ENCODE data around the gene CHD9. TPM values are rescaled to one million over a fixed set of nuclear protein-coding genes. Genes with fewer than 3 reads are reported as not detected.

Gene CHD9
- polyA plus RNA-seq, 3 donors = 15.8 to 26.1 (median 22.5) TPM

GRCh38 chr16:53097190-53097589 lies 42.4 kb downstream of the CHD9 start:
- Histone ChIP-seq H3K27ac (ENCODE audit: low read depth in 1 of 2, low read length in 2 of 2) (peak overlapping the region in 1 of 2 donors; percentile 95), H3K9ac (ENCODE audit: insufficient read depth, low read length, poor library complexity, severe bottlenecking) (no peak overlapping the region), H3K27me3 (ENCODE audit: control insufficient read depth in 2 of 2, insufficient read depth in 2 of 2, low read length in 2 of 2) (no peaks in the 10 kb centered on the region), H3K9me3 (replicated peaks in 1 of 2; ENCODE audit: control insufficient read depth in 1 of 2, insufficient read depth in 1 of 2, low read length in 2 of 2) (no peaks in the 10 kb centered on the region), H4K20me1 (ENCODE audit: insufficient read depth, low read length) (no peaks in the 10 kb centered on the region), H3K4me1 (ENCODE audit: control insufficient read depth in 1 of 2, insufficient read depth in 2 of 2, low read length in 2 of 2) (peaks cover 66% of the 10 kb centered on the region in 2 donors), H2AFZ (ENCODE audit: insufficient read depth, low read depth, low read length, poor library complexity, severe bottlenecking) (no peak overlapping the region), H3K79me2 (ENCODE audit: insufficient read depth, low read length) (peaks cover 48% of the 10 kb centered on the region), H3K4me3 (replicated peaks in 1 of 3; ENCODE audit: low read depth in 2 of 3, low read length in 3 of 3) (no peak overlapping the region), H3K4me2 (replicated peaks; ENCODE audit: extremely low read depth, low read length, poor library complexity, severe bottlenecking) (no peak overlapping the region), H3K36me3 (replicated peaks in 1 of 2; ENCODE audit: control insufficient read depth in 1 of 2, insufficient read depth in 2 of 2, low read length in 2 of 2) (no peaks in the 10 kb centered on the region)
- Mint-ChIP-seq H3K36me3 (peaks cover 2% of the 10 kb centered on the region in 2 donors), H3K4me3 (no peak overlapping the region), H3K4me1 (peaks cover 59% of the 10 kb centered on the region), H3K9me3 (no peaks in the 10 kb centered on the region), H3K27ac (peak overlapping the region in 5 of 7 donors; percentile 92 to 97 (median 95)), H3K27me3 (ENCODE audit: low read depth in 3 of 3) (peaks cover 0 to 5% (median 0%) of the 10 kb centered on the region in 3 donors)
- intact Hi-C loops (cut with micrococcal nuclease) = no loop called here
- 49% methylated on average over 2 of the region's 4 CpGs for WGBS (ENCODE audit: insufficient coverage)
- no peak for TF ChIP-seq CTCF (IDR thresholded peaks at IDR 0.05)
- DNase-seq = no peak

GRCh38 chr16:53098526-53099317 lies 43.9 kb downstream of the CHD9 start:
- Histone ChIP-seq H3K27me3 (ENCODE audit: control insufficient read depth in 2 of 2, insufficient read depth in 2 of 2, low read length in 2 of 2) (no peaks in the 10 kb centered on the region), H3K4me3 (replicated peaks in 1 of 3; ENCODE audit: low read depth in 2 of 3, low read length in 3 of 3) (peak overlapping the region; percentile 37 to 80 (median 38)), H4K20me1 (ENCODE audit: insufficient read depth, low read length) (no peaks in the 10 kb centered on the region), H3K9me3 (replicated peaks in 1 of 2; ENCODE audit: control insufficient read depth in 1 of 2, insufficient read depth in 1 of 2, low read length in 2 of 2) (no peaks in the 10 kb centered on the region), H2AFZ (ENCODE audit: insufficient read depth, low read depth, low read length, poor library complexity, severe bottlenecking) (peak overlapping the region; percentile 90), H3K4me2 (replicated peaks; ENCODE audit: extremely low read depth, low read length, poor library complexity, severe bottlenecking) (peak overlapping the region; percentile 94), H3K36me3 (replicated peaks in 1 of 2; ENCODE audit: control insufficient read depth in 1 of 2, insufficient read depth in 2 of 2, low read length in 2 of 2) (peaks cover 0 to 1% of the 10 kb centered on the region in 2 donors), H3K9ac (ENCODE audit: insufficient read depth, low read length, poor library complexity, severe bottlenecking) (peak overlapping the region; percentile 79), H3K4me1 (ENCODE audit: control insufficient read depth in 1 of 2, insufficient read depth in 2 of 2, low read length in 2 of 2) (peaks cover 50 to 51% of the 10 kb centered on the region in 2 donors), H3K27ac (ENCODE audit: low read depth in 1 of 2, low read length in 2 of 2) (peak overlapping the region; percentile 75 to 95), H3K79me2 (ENCODE audit: insufficient read depth, low read length) (peaks cover 43% of the 10 kb centered on the region)
- Mint-ChIP-seq H3K27me3 (ENCODE audit: low read depth in 3 of 3) (peaks cover 0 to 5% (median 0%) of the 10 kb centered on the region in 3 donors), H3K4me1 (peaks cover 45% of the 10 kb centered on the region), H3K4me3 (peak overlapping the region; percentile 77 to 91), H3K9me3 (no peaks in the 10 kb centered on the region), H3K27ac (peak overlapping the region; percentile 92 to 97 (median 96)), H3K36me3 (peaks cover 0 to 2% of the 10 kb centered on the region in 2 donors)
- TF ChIP-seq CTCF (IDR thresholded peaks at IDR 0.05) = no peak
- DNase-seq = peak; percentile 91 to 95 (median 94)
- WGBS (ENCODE audit: insufficient coverage) = 4% methylated on average over 11 of the region's 16 CpGs
- intact Hi-C loops (cut with micrococcal nuclease) = loop anchor here in 1 of 2 donors (2.0 kb wide), 1 partner anchor 32 kb away; no protein-coding TSS in a partner anchor
